K562 (cell line): Measurements from ENCODE around the gene ROM1. TPM values are rescaled to one million over a fixed set of nuclear protein-coding genes. Genes with fewer than 3 reads are reported as not detected.
A peak's percentile ranks its signal among the peaks of the same experiment; 100 is the strongest.

Experiments
- COPS2 ChIP-seq: fragments of 450-650 bp; conservative IDR thresholded peaks from 2 replicates; pipeline ENCODE4 v1.6.1; 2016; ENCODE audit warnings: mild to moderate bottlenecking, moderate library complexity
- CTBP1 ChIP-seq: fragments of 450-650 bp; IDR thresholded peaks from 2 replicates; pipeline ENCODE4 v1.6.1; 2016; ENCODE audit warnings: borderline replicate concordance
- CXXC5 ChIP-seq: fragments of 250-450 bp; sonication (Bioruptor Pico); IDR thresholded peaks from 2 replicates; pipeline ENCODE4 v1.8.0; 2022; ENCODE audit warnings: inconsistent platforms, mild to moderate bottlenecking, moderate library complexity
- ETS2 ChIP-seq: IDR thresholded peaks from 2 replicates; pipeline ENCODE4 v1.6.1; 2016; ENCODE audit warnings: borderline replicate concordance, missing genetic modification characterization, mild to moderate bottlenecking, moderate library complexity, missing compliant biosample characterization; ENCODE audit not compliant: poor library complexity, severe bottlenecking
- ETV6 ChIP-seq, 3 experiments: fragments of 150-350 bp in 1 of 3; sonication (generic) in 1 of 3; formaldehyde crosslinking in 1 of 3; IDR thresholded peaks; 2 replicates each; pipeline versions ENCODE4 v1.6.1 to v1.8.0; 2014 to 2022; ENCODE audit warnings: borderline replicate concordance in 2 of 3, low read depth in 2 of 3, antibody characterized with exemption in 1 of 3, low read length in 1 of 3, mild to moderate bottlenecking in 1 of 3, missing genetic modification reagents in 1 of 3
- KDM4B ChIP-seq, 2 experiments: fragments of 450-650 bp in 1 of 2; sonication (generic) in 1 of 2; IDR thresholded peaks; 2 replicates each; pipeline ENCODE4 v1.6.1; 2016 to 2017; ENCODE audit warnings: borderline replicate concordance in 2 of 2, antibody characterized with exemption in 1 of 2, low read depth in 1 of 2, mild to moderate bottlenecking in 1 of 2
- LEF1 ChIP-seq: fragments of 450-650 bp; IDR thresholded peaks from 2 replicates; pipeline ENCODE4 v1.6.1; 2016; ENCODE audit warnings: mild to moderate bottlenecking
- MED1 ChIP-seq: sonication (generic); formaldehyde crosslinking; IDR thresholded peaks from 2 replicates; pipeline ENCODE4 v1.8.1; 2023; ENCODE audit warnings: missing genetic modification reagents, borderline replicate concordance
- MEF2D ChIP-seq: conservative IDR thresholded peaks from 2 replicates; pipeline ENCODE4 v1.6.1; 2016; ENCODE audit warnings: low read depth, missing genetic modification characterization, missing compliant biosample characterization
- MTF1 ChIP-seq: fragments of 250-450 bp; sonication (Bioruptor Pico); IDR thresholded peaks from 2 replicates; pipeline ENCODE4 v1.9.0; 2021; ENCODE audit warnings: moderate library complexity, mild to moderate bottlenecking, inconsistent platforms, borderline replicate concordance
- PPARD ChIP-seq: fragments of 250-450 bp; sonication (Bioruptor Pico); IDR thresholded peaks from 2 replicates; pipeline ENCODE4 v1.8.0; 2022; ENCODE audit warnings: inconsistent platforms, mild to moderate bottlenecking, moderate library complexity
- RBM17 ChIP-seq: fragments of 200-400 bp; formaldehyde crosslinking; IDR thresholded peaks from 2 replicates; pipeline ENCODE4 v1.6.1; 2017; ENCODE audit warnings: low read depth, mild to moderate bottlenecking, low read length, borderline replicate concordance
- SMC3 ChIP-seq: conservative IDR thresholded peaks from 2 replicates; pipeline ENCODE4 v1.6.1; 2011; ENCODE audit warnings: low read depth, low read length, improper control_type of control experiment; ENCODE audit not compliant: insufficient read depth
- U2AF1 ChIP-seq: fragments of 200-400 bp; formaldehyde crosslinking; optimal IDR thresholded peaks from 2 replicates; pipeline ENCODE3; 2017; ENCODE audit warnings: mild to moderate bottlenecking, low read depth, low read length, moderate library complexity
- ZNF143 ChIP-seq: sonication (generic); formaldehyde crosslinking; IDR thresholded peaks from 2 replicates; pipeline ENCODE4 v1.9.0; 2022; ENCODE audit warnings: mild to moderate bottlenecking, missing genetic modification reagents
- polyA plus RNA-seq, 8 experiments: library from polyadenylated mRNA; depleted of rRNA in 4 of 8; stranded (reverse) in 5 of 8; unstranded in 3 of 8; fragments of >200 nt; fragmentation: Nextera tagmentation in 2 of 8; fragmentation: Illumina TruSeq in 1 of 8; extraction: Ambion mirVana in 2 of 8; extraction: Trizol in 1 of 8; gene quantifications; 2 replicates each; pipeline versions ENCODE4 v1.2.1 to v1.2.3, GENCODE V29; 2011 to 2014; ENCODE audit warnings: inconsistent platforms in 1 of 8, missing spikeins in 1 of 8
- total RNA-seq, 7 experiments: library from RNA; depleted of rRNA in 6 of 7; stranded (reverse); fragments of >200 nt in 6 of 7; fragmentation: Illumina TruSeq in 2 of 7; extraction: Trizol in 2 of 7; gene quantifications; 2 replicates each; pipeline versions ENCODE4 v1.2.1 to v1.2.3, GENCODE V29; 2011 to 2021; ENCODE audit warnings: low replicate concordance in 1 of 7
- TF ChIP-seq, protein P1 (sequence below): fragments of 450-650 bp; IDR thresholded peaks from one replicate; pipeline ENCODE4 v1.6.1; 2018; ENCODE audit warnings: mild to moderate bottlenecking, moderate library complexity; ENCODE audit not compliant: partially characterized antibody
- TF ChIP-seq, protein P2 (sequence below): sonication (generic); formaldehyde crosslinking; IDR thresholded peaks from 2 replicates; pipeline ENCODE4 v1.8.1; 2023; ENCODE audit warnings: mild to moderate bottlenecking, missing genetic modification reagents, moderate library complexity
- TF ChIP-seq, protein P3 (sequence below): fragments of 250-450 bp; sonication (Bioruptor Pico); IDR thresholded peaks from 2 replicates; pipeline ENCODE4 v1.5.0; 2020; ENCODE audit warnings: mild to moderate bottlenecking, borderline replicate concordance

ROM1 gene
- total and polyA plus RNA-seq, 9 of the 15 experiments (the other 6 are each of a cell fraction or from before 2014, with no cell fraction given), result 0.75 to 4.0 (median 2.6) TPM

DNA sequence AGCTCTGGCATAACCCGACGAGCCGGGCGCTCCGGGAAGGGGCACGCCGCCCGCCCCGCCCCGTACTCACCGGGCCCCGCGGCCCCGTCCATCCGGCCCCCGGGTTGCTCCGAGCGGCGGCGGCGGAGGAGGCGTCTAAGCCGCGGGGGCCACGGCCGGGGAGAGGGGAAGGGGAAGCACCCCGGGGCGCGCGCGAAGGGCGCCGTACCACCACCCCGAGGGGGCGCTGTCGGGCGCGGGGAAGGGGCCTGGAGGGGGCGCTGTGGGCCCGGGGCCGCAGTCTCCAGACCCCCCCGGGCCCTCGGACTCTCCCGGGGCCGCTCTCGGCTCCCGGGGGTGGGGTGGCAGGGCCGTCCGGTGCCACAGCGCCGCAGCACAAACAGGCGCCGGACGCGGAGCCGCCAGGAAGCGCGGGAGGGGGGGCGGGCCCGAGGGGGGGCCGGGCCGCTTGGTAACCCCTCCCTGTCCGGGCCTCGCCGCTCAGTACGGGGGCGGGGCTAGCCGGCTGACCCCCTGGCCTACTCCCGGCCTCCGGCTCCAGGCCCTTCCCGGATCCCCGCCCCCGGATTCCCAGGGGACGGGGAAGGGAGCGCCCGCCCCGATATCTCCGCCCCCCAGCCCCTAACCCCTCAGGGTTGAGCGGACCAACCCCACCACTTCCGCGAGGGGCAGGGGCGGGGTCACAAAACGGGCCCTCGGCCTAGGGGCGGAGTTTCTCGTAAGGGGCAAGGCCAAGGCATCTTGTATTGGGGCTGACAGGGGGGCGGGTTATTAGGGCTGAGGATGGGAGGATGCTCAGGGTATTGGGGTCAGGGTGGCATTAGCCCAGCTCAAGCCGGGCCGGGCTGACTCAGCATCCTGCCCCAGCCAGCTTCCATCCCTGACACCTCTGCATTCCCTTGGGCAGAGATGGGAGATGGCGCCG, at the start of gene ROM1, which contains the start of gene EML3 (continued):
- TF ChIP-seq SMC3, result 0 out of 2 replicates have a peak, but pooled peaks have one; percentile 18
- no peak for TF ChIP-seq COPS2
- no peak for TF ChIP-seq ETV6 (IDR thresholded peaks at IDR 0.05; ENCODE audit: borderline replicate concordance in 1 of 2, low read depth in 2 of 2, low read length in 1 of 2)
- TF ChIP-seq ETV6 (CRISPR knock-in tag; IDR thresholded peaks at IDR 0.05; ENCODE audit: borderline replicate concordance), result no peak
- TF ChIP-seq RBM17, result no peak
- TF ChIP-seq, protein P1, sequence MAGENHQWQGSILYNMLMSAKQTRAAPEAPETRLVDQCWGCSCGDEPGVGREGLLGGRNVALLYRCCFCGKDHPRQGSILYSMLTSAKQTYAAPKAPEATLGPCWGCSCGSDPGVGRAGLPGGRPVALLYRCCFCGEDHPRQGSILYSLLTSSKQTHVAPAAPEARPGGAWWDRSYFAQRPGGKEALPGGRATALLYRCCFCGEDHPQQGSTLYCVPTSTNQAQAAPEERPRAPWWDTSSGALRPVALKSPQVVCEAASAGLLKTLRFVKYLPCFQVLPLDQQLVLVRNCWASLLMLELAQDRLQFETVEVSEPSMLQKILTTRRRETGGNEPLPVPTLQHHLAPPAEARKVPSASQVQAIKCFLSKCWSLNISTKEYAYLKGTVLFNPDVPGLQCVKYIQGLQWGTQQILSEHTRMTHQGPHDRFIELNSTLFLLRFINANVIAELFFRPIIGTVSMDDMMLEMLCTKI, result no peak
- TF ChIP-seq KDM4B (IDR thresholded peaks at IDR 0.05; ENCODE audit: borderline replicate concordance in 2 of 2, low read depth in 1 of 2), result no peak
- TF ChIP-seq, protein P2, sequence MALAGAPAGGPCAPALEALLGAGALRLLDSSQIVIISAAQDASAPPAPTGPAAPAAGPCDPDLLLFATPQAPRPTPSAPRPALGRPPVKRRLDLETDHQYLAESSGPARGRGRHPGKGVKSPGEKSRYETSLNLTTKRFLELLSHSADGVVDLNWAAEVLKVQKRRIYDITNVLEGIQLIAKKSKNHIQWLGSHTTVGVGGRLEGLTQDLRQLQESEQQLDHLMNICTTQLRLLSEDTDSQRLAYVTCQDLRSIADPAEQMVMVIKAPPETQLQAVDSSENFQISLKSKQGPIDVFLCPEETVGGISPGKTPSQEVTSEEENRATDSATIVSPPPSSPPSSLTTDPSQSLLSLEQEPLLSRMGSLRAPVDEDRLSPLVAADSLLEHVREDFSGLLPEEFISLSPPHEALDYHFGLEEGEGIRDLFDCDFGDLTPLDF (CRISPR knock-in tag), result no peak
- no peak for TF ChIP-seq MED1 (CRISPR knock-in tag)
- TF ChIP-seq CXXC5 (CRISPR knock-in tag), result peak; percentile 77
- no peak for TF ChIP-seq MTF1 (CRISPR knock-in tag)
- no peak for TF ChIP-seq MEF2D
- no peak for TF ChIP-seq ETS2 (tag)
- TF ChIP-seq ZNF143, result no peak
- no peak for TF ChIP-seq CTBP1
- no peak for TF ChIP-seq LEF1
- TF ChIP-seq PPARD (CRISPR knock-in tag), result no peak
- TF ChIP-seq, protein P3, sequence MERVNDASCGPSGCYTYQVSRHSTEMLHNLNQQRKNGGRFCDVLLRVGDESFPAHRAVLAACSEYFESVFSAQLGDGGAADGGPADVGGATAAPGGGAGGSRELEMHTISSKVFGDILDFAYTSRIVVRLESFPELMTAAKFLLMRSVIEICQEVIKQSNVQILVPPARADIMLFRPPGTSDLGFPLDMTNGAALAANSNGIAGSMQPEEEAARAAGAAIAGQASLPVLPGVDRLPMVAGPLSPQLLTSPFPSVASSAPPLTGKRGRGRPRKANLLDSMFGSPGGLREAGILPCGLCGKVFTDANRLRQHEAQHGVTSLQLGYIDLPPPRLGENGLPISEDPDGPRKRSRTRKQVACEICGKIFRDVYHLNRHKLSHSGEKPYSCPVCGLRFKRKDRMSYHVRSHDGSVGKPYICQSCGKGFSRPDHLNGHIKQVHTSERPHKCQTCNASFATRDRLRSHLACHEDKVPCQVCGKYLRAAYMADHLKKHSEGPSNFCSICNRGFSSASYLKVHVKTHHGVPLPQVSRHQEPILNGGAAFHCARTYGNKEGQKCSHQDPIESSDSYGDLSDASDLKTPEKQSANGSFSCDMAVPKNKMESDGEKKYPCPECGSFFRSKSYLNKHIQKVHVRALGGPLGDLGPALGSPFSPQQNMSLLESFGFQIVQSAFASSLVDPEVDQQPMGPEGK (CRISPR knock-in tag), result no peak
- peak; percentile 34 for TF ChIP-seq U2AF1
